ENCODE data around the gene FIG4. TPM values are rescaled to one million over a fixed set of nuclear protein-coding genes. Genes with fewer than 3 reads are reported as not detected.

The FIG4 gene
- total and polyA plus RNA-seq, 2 of the 4 experiments (the other 2 are of a cell fraction), result 12.1 to 15.4 TPM

DNA sequence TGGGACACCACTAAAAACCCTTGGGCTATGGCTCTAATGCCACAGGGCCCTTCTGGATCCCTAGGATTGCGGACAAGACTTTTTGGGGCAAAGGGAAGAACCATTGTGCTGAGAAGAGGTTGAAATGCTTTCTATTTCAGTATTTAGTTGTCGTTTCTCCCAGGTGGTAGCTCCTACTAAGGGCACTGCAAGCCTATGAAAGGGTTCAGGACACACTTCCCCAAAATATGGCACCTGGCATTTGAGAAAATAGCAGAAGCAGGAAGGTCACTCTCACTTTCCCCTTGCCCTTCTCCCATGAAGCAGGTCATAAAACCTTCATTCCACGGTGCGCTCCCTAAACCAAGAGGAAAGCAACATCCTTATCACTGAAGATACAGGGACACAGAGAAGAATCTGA, 161.6 kb downstream of the FIG4 start:
- Histone ChIP-seq H3K4ac (ENCODE audit: low read depth, low read length) (no peak overlapping the region), H4K20me1 (ENCODE audit: insufficient read depth, low read length) (no peaks in the 10 kb centered on the region), H3K23ac (ENCODE audit: low read depth, low read length) (no peak overlapping the region), H2BK15ac (ENCODE audit: low read depth, low read length) (no peak overlapping the region), H3K4me1 (ENCODE audit: control insufficient read depth, insufficient read depth, low read length) (no peaks in the 10 kb centered on the region), H4K5ac (ENCODE audit: low read depth, low read length) (no peak overlapping the region), H3K27me3 (ENCODE audit: control insufficient read depth, insufficient read depth, low read length) (peaks cover 4% of the 10 kb centered on the region; the same call in 1 of the 2 replicates), H3K9me1 (ENCODE audit: insufficient read depth, low read length) (no peaks in the 10 kb centered on the region), H3K4me3 (ENCODE audit: insufficient read depth, low read depth, low read length) (no peak overlapping the region), H3K36me3 (ENCODE audit: control insufficient read depth, insufficient read depth, low read length) (no peaks in the 10 kb centered on the region), H3K27ac (ENCODE audit: insufficient read depth, low read length) (no peak overlapping the region), H3K9me3 (ENCODE audit: control insufficient read depth, insufficient read depth, low read length) (no peaks in the 10 kb centered on the region), H2AK9ac (replicated peaks; ENCODE audit: low read depth, low read length, poor library complexity) (no peak overlapping the region), H4K8ac (ENCODE audit: low read depth in 2 of 2, low read length in 2 of 2) (no peak overlapping the region), H3K4me2 (ENCODE audit: low read depth, low read length) (no peak overlapping the region), H2BK20ac (ENCODE audit: low read depth, low read length) (no peak overlapping the region), H4K91ac (ENCODE audit: insufficient read depth, low read depth, low read length) (no peak overlapping the region), H2BK5ac (ENCODE audit: low read depth, low read length, poor library complexity, severe bottlenecking) (no peak overlapping the region), H3K56ac (ENCODE audit: extremely low read depth, insufficient read depth, low read length) (no peak overlapping the region), H3K9ac (ENCODE audit: low read depth, low read length) (no peak overlapping the region), H3K79me1 (ENCODE audit: low read depth in 1 of 2, low read length in 2 of 2) (no peaks in the 10 kb centered on the region), H2AK5ac (ENCODE audit: low read depth, low read length) (no peak overlapping the region), H3K14ac (replicated peaks; ENCODE audit: low read depth, low read length) (no peak overlapping the region), H2AFZ (replicated peaks; ENCODE audit: low read length, poor library complexity) (no peak overlapping the region), H2BK120ac (ENCODE audit: low read depth, low read length) (no peak overlapping the region), H3K18ac (ENCODE audit: low read depth, low read length) (no peak overlapping the region)
- in situ Hi-C loops (cut with MboI; ENCODE audit: low sequenced_read_pairs) (no loop called here), intact Hi-C loops (cut with micrococcal nuclease) (no loop called here), dilution Hi-C loops (cut with HindIII; ENCODE audit: low sequenced_read_pairs, unreplicated experiment) (no loop called here)
- TF ChIP-seq, protein P1, sequence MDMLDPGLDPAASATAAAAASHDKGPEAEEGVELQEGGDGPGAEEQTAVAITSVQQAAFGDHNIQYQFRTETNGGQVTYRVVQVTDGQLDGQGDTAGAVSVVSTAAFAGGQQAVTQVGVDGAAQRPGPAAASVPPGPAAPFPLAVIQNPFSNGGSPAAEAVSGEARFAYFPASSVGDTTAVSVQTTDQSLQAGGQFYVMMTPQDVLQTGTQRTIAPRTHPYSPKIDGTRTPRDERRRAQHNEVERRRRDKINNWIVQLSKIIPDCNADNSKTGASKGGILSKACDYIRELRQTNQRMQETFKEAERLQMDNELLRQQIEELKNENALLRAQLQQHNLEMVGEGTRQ (IDR thresholded peaks at IDR 0.05; ENCODE audit: low read depth, low read length), result no peak
- TF ChIP-seq MAFK (IDR thresholded peaks at IDR 0.05; ENCODE audit: low read depth, low read length) (no peak), BHLHE40 (IDR thresholded peaks at IDR 0.05; ENCODE audit: low read depth, low read length) (no peak), CHD1 (IDR thresholded peaks at IDR 0.05; ENCODE audit: low read depth, low read length) (no peak), CEBPB (IDR thresholded peaks at IDR 0.05; ENCODE audit: low read depth, low read length) (no peak), FOS (IDR thresholded peaks at IDR 0.05; ENCODE audit: low read depth, low read length) (no peak), POLR2A (IDR thresholded peaks at IDR 0.05; ENCODE audit: low read depth, low read length) (no peak), RAD21 (IDR thresholded peaks at IDR 0.05; ENCODE audit: low read length) (no peak), MXI1 (IDR thresholded peaks at IDR 0.05; ENCODE audit: borderline replicate concordance, low read depth, low read length) (no peak), MAZ (IDR thresholded peaks at IDR 0.05; ENCODE audit: borderline replicate concordance, low read depth, low read length) (no peak), SMC3 (IDR thresholded peaks at IDR 0.05; ENCODE audit: low read depth, low read length) (no peak), RCOR1 (IDR thresholded peaks at IDR 0.05; ENCODE audit: insufficient replicate concordance, low read length) (no peak), RFX5 (IDR thresholded peaks at IDR 0.05; ENCODE audit: low read depth, low read length) (no peak), NFE2L2 (IDR thresholded peaks at IDR 0.05; ENCODE audit: low read depth, low read length) (no peak)
- TF ChIP-seq, protein P2, sequence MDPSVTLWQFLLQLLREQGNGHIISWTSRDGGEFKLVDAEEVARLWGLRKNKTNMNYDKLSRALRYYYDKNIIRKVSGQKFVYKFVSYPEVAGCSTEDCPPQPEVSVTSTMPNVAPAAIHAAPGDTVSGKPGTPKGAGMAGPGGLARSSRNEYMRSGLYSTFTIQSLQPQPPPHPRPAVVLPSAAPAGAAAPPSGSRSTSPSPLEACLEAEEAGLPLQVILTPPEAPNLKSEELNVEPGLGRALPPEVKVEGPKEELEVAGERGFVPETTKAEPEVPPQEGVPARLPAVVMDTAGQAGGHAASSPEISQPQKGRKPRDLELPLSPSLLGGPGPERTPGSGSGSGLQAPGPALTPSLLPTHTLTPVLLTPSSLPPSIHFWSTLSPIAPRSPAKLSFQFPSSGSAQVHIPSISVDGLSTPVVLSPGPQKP (IDR thresholded peaks at IDR 0.05; ENCODE audit: borderline replicate concordance, low read depth, low read length), result no peak
- TF ChIP-seq, protein P3, sequence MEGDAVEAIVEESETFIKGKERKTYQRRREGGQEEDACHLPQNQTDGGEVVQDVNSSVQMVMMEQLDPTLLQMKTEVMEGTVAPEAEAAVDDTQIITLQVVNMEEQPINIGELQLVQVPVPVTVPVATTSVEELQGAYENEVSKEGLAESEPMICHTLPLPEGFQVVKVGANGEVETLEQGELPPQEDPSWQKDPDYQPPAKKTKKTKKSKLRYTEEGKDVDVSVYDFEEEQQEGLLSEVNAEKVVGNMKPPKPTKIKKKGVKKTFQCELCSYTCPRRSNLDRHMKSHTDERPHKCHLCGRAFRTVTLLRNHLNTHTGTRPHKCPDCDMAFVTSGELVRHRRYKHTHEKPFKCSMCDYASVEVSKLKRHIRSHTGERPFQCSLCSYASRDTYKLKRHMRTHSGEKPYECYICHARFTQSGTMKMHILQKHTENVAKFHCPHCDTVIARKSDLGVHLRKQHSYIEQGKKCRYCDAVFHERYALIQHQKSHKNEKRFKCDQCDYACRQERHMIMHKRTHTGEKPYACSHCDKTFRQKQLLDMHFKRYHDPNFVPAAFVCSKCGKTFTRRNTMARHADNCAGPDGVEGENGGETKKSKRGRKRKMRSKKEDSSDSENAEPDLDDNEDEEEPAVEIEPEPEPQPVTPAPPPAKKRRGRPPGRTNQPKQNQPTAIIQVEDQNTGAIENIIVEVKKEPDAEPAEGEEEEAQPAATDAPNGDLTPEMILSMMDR (conservative IDR thresholded peaks at IDR 0.05; ENCODE audit: low read depth, low read length), result no peak
- no peak for DNase-seq
- ChIA-PET CTCF (no interaction called here), POLR2A (ENCODE audit: unreplicated experiment) (no interaction called here)
- 100% methylated on average over 2 of the region's 4 CpGs; no CpG with 5 or more reads in 1 of the 2 experiments for WGBS, 2 experiments (ENCODE audit: extremely low coverage in 2 of 2, insufficient read length in 1 of 2)
- no TSS peak for BruUV-seq (replicated peaks)
- no peak for ATAC-seq (ENCODE audit: low read depth)
